ENCODE measurements around the gene MUCL3.
"Not testable (repeated sequence)": the region's sequence is repeated elsewhere in the genome, so short reads cannot be mapped to it uniquely, and the experiment has no call there.

The MUCL3 gene

GRCh38 chr6:30914076-30914853 is 26.5 kb upstream of the MUCL3 start, which contains the start of gene VARS2:
Gene VARS2 (plus strand): TSS chr6:30914238. CDS start chr6:30914837, 599 bp downstream.
- peak; percentile 92 for DNase-seq

- DNase-seq: no peak
Measured at GRCh38 chr6:30914854-30915590, 25.8 kb upstream of the MUCL3 start.

GRCh38 chr6:30915591-30915946 is 25.2 kb upstream of the MUCL3 start:
- peak; percentile 68 for DNase-seq

DNA sequence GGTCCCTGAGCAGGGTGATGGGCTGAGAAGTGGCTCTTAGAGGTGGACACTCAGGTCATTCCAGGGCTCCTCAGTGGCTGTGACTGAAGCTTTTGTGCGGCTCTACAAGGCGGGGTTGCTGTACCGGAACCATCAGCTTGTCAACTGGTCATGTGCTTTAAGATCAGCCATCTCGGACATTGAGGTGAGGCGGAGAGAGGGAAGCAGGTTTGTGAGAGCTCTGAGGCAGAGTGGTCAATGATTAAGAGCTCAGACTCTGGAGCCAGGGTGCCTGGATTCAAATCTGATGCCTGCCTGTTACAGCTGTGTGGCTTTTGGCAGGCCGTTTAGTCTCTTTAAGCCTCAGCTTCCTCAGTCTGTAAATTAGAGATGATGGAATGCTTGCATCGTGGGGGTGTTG is 23.7 kb upstream of the MUCL3 start:
- no peak for DNase-seq

DNA sequence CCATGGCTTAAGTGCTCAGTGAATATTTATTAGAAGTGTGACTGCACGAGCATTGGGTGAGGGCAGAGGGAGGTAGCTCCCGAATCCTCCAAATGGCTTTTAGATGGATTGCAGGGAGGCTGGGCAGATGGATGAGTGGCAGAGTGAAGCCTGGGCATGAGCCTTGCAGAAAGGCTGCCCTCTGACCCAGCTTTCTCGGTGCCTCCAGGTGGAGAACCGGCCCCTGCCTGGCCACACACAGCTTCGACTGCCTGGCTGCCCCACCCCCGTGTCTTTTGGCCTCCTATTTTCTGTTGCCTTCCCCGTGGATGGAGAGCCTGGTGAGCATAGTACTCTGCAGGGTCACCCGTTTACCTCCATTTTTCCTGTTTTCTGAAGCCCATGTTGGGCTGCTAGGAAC is 23.3 kb upstream of the MUCL3 start:
- no peak for DNase-seq

DNA sequence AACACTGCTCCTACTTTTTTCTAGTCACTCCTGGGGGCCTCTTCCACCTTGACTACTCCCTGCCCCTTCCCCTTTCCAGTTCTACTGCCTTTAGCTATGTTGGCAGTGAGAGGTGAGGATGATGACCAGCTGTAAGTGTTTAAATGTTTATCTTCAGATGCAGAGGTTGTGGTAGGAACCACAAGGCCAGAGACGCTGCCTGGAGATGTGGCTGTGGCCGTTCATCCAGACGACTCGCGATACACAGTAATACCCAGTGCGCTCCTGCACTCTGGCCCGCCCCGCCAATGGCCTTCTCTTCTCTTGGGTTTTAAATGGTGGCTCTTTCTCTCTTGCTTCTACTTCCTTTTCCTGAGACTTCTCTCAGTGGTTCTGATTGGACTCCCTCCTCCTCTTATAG is 22.1 kb upstream of the MUCL3 start:
- no peak for DNase-seq

DNA sequence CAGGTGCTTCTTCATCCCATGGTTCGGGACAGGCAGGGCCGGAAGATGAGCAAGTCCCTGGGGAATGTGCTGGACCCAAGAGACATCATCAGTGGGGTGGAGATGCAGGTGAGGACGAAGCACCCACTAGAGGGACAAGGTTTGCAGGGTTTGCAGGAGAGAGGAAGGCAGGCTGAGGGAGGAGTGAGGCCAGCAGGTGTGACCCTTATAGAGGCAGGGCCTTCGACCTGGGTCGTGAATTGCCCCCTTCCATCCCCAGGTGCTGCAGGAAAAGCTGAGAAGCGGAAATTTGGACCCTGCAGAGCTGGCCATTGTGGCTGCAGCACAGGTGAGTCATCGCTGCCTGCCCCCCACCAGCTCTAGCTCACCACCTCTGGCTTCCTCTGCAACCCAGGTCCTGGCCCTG is 18.3 kb upstream of the MUCL3 start:
- no peak for DNase-seq

- DNase-seq: not testable (repeated sequence)
Measured at GRCh38 chr6:30924040-30924627, 16.6 kb upstream of the MUCL3 start.

DNA sequence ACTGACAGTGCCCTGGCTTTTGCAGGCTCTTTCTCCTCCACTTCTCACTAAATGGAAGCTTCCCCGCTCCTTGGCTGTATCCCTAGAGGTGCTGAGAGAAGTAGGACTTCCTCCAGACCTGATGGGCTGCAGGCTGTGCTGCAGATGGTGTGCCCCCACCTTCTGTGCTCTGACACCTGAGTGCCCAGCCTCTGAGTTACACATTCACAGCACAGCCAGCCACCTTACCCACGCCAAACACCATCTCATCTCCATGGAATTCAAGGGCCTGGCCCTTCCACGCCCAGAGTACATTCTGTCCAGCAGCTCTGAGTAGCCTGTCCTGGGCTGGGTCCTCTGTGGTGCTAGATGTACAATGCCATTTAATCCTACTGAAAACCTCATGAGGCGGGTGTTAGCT is 14.1 kb upstream of the MUCL3 start:
- DNase-seq: no peak

- DNase-seq: not testable (repeated sequence)
Measured at GRCh38 chr6:30927080-30927479, 13.7 kb upstream of the MUCL3 start.

GRCh38 chr6:30928677-30929076 is 12.1 kb upstream of the MUCL3 start:
- no peak for DNase-seq

- no peak for DNase-seq
Measured at GRCh38 chr6:30930506-30930905, 10.3 kb upstream of the MUCL3 start.

DNA sequence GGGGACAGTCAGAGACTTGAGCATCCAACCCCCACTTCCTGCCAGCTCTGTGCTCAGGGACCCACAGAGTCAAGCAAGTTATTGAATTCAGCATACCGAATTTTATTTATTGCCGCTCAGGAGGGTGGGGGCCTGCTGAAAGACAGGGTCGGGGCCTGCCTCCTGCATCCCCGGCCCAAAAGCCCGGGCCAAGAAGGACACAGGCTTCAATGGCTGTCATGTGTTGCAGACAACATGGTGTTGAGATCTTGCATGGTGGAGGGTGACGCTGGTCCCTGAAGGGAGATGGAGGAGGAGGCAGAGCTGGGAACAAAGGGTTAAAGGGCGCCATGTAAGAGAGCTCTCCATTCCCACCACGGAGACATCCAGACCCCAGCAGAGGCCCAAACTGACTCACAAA is 9.5 kb upstream of the MUCL3 start:
- no peak for DNase-seq

GRCh38 chr6:30931969-30932645 is 8.7 kb upstream of the MUCL3 start, which contains the start of gene SFTA2:
Gene SFTA2 (minus strand): TSS chr6:30932170. CDS start chr6:30932096, 74 bp downstream.
- DNase-seq: no peak

DNA sequence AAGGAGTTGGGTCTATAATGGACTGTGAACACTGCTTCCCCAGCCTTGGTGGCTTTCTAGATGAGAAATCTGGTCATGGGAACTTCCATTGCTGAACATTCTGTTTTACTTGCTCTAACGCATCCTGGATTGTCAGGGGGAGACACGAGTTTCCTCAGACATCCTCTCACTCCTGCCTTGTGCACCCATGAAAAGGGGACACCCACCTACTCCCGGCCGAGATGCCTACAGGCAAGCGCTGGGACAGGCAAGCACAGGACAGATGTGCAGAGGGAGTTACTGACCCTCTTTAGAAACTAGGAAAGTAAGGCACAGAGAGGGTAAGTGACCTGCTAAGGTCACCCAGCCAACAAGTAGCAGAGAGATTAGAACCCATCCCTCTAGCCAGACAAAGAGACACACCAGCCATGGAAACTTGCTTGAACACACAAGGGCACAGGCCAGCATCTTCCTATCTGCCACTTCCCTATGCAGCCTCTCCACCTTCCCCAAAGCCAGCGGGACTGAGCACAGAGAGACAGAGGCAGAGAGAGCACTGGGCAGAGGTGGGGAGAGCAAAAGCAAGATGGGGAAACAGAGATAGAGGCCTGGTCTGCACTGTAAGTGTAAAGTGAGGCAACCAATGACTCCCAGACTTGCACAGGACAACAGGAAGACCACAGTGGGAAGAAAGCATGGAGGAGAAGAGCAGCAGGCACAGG is 8.0 kb upstream of the MUCL3 start:
- DNase-seq: no peak

DNA sequence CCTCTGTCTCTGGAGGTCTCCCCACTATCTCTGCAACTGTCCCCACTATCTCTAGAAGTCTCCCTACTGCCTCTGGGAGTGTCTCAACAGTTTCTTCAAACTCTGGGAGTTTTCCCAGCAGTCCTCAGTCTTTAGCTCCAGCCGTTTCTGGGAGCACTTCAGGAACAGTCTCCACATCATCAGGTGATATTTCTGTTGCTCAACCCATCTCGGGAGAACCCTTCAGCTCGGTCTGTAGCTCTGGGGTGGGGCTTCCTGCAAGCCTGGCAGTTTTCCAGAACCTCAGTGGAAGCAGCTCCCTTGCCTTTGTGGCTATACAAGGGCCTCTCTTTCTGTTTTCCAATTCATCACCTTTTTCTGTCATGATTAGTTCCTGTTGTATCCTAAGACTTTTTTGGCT is 5.8 kb upstream of the MUCL3 start:
- no peak for DNase-seq

DNA sequence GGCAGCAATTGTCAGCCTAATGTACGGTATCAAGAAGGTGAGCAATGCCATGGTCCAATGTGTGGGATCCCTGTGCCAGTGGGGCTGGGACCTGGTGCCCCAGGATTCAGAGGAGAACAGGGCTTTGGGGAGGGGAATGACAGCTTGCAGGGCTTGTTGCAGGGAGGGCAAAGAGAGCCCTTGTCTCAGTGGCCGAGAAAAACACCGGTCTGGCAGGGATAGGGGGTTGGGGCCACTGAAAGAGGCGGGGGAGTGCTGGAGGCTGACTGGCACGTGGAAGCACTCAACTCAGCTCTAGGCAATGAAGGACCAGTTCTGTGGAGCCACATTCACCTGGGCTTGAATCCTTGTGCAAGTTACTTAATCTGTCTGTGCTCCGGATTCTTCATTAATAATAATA is 3.5 kb upstream of the MUCL3 start:
- DNase-seq: no peak

GRCh38 chr6:30938730-30939129 is 2.0 kb upstream of the MUCL3 start:
- no peak for DNase-seq

DNA sequence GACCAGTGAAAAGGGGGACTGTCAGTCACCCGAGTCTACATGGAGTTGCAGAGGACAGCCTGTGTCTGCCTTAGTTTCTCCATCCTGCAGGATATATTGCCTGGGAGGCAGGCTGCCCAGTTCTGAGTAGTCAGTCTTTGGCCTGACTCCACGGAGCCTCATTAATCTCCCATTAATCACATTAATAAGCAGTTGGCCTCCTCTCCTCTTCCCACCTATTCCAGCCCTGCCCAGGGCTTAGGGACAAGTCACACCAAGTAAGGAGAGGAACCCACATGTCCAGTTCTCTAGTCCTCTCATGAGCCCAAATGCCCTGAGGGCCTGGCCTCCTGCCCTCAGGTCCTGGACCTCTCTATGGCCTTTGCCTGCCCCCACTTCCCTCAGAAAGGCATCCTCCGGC is 1.3 kb upstream of the MUCL3 start:
- no peak for DNase-seq

DNA sequence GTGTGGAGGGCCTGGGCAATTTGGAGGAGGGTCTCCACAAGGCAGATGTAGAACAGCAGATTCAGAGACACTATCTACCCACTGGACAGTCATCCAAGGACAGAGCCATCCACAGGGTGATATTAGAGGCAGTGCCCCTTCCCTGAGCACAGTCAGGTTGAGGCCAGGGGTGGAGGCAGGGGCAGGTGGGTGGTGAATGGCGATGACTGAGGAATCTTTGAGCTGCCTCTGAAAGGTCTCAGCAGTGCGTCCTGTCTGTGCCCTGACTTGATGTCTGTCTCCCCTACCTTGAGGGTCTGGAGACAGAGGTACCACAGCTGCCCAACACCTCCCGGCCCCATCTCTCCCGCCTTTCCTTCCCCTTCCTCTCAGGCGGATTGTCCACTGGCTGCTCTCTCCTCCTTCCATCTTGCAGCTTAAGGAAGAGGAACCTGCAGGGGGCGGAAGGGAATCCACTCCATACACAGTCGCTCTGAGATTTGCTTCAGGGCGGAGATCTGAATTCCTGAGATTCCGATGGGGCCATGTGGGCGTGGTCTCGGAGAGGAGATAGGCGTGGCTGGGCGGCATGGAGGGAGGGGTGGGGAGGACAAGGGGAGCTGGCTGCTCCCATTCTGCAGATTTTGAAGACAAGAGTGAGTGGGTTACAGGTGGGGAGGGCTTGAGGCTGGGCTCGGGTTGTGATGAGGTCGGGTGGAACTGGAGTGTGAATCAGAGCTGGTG is 1.7 kb downstream of the MUCL3 start:
- DNase-seq: peak; percentile 89

DNA sequence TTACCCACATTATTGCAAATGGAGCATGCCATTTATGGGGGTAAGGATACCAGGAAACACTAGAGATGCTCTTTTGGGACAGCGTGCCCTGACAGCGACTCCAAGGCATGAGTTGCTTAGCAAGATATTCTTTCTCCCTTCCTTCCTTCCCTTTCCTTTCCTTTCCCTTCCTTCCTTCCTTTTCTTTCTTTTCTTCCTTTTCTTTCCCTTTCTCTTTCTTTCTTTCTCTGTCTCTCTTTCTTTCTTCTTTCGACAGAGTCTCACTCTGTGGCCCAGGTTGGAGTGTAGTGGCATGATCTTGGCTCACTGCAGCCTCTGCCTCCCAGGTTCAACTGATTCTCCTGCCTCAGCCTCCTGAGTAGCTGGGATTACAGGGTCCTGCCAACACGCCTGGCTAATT is 3.3 kb downstream of the MUCL3 start:
- DNase-seq: no peak

GRCh38 chr6:30945281-30945680 is 4.5 kb downstream of the MUCL3 start:
- DNase-seq: no peak
